Chondrocyte (in vitro differentiated cells): ENCODE measurements around the gene NUTM2F. TPM values are rescaled to one million over a fixed set of nuclear protein-coding genes. Genes with fewer than 3 reads are reported as not detected.
"Not testable (repeated sequence)": the region's sequence is repeated elsewhere in the genome, so short reads cannot be mapped to it uniquely, and the experiment has no call there.

Source experiments
- DNase-seq: peaks from one replicate; pipeline ENCODE4 v3.0.0; 2021; ENCODE audit warnings: mixed read lengths, low spot score
- H3K27ac Mint-ChIP-seq: one replicate; pipeline ENCODE4 v1.8.0; 2021; ENCODE audit warnings: mild to moderate bottlenecking, moderate library complexity, mixed read lengths; ENCODE audit not compliant: unreplicated experiment
- H3K27me3 Mint-ChIP-seq: 2 replicates; pipeline ENCODE4 v1.8.0; 2021; ENCODE audit warnings: low read depth, mixed read lengths
- H3K36me3 Mint-ChIP-seq: 2 replicates; pipeline ENCODE4 v1.8.0; 2021; ENCODE audit warnings: low read depth, mixed read lengths
- H3K4me1 Mint-ChIP-seq: 2 replicates; pipeline ENCODE4 v1.8.0; 2021; ENCODE audit warnings: low read depth, mild to moderate bottlenecking, mixed read lengths
- H3K4me3 Mint-ChIP-seq: one replicate; pipeline ENCODE4 v1.8.0; 2021; ENCODE audit warnings: mild to moderate bottlenecking, moderate library complexity, mixed read lengths; ENCODE audit not compliant: unreplicated experiment
- H3K9me3 Mint-ChIP-seq: 2 replicates; pipeline ENCODE4 v1.8.0; 2021; ENCODE audit warnings: low read depth, mixed read lengths
- long read RNA-seq: library from polyadenylated mRNA; stranded (forward); transcript quantifications from one replicate; pipeline ENCODE4 v2.0.0, GENCODE V29; 2021
- total RNA-seq: library from RNA; stranded (reverse); gene quantifications from 3 replicates; pipeline ENCODE4 v1.2.1, GENCODE V29; 2021

Gene NUTM2F
- 0.10 TPM in 1 of 3 replicates, not detected in the others for total RNA-seq
- long read RNA-seq = 0 reads

GRCh38 chr9:94328544-94328943 lies at the start of gene NUTM2F:
TSS of gene NUTM2F (minus strand) at chr9:94328644. CDS start at chr9:94328623, 21 bp downstream.
- H3K4me1 Mint-ChIP-seq, H3K27ac Mint-ChIP-seq, H3K27me3 Mint-ChIP-seq, H3K9me3 Mint-ChIP-seq, H3K4me3 Mint-ChIP-seq, H3K36me3 Mint-ChIP-seq, DNase-seq: not testable (repeated sequence)

- Mint-ChIP-seq H3K4me3 (peak overlapping the region; percentile 79), H3K4me1 (peaks cover 11% of the 10 kb centered on the region), H3K27ac (peak overlapping the region; percentile 88)
- H3K9me3 Mint-ChIP-seq, H3K27me3 Mint-ChIP-seq, H3K36me3 Mint-ChIP-seq, DNase-seq: not testable (repeated sequence)
Observed at GRCh38 chr9:94375197-94375596, 46.8 kb upstream of the NUTM2F start.

GRCh38 chr9:94374176-94375056 lies 46.0 kb upstream of the NUTM2F start:
- H3K9me3 Mint-ChIP-seq, H3K27me3 Mint-ChIP-seq, H3K36me3 Mint-ChIP-seq: not testable (repeated sequence)
- Mint-ChIP-seq H3K4me1 (peaks cover 11% of the 10 kb centered on the region), H3K27ac (peak overlapping the region; percentile 92), H3K4me3 (peak overlapping the region; percentile 79)
- DNase-seq = peak; percentile 92

DNA sequence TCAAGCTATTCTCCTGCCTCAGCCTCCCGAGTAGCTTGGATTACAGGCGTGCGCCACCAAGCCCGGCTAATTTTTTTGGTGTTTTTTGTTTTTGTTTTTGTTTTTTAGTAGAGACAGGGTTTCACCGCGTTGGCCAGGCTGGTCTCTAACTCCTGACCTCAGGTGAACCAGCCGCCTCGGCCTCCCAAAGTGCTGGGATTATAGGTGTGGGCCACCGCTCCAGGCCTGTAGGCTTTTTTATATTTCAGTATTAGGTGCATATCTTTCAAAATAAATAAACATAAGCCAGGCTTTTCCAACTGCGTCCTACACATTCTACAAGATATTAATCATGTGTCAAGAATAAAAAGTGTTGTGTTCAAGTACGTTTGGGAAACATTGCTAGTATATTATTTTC lies 45.3 kb upstream of the NUTM2F start:
- Mint-ChIP-seq H3K4me3 (peak overlapping the region; percentile 70), H3K27ac (peak overlapping the region; percentile 92)

DNA sequence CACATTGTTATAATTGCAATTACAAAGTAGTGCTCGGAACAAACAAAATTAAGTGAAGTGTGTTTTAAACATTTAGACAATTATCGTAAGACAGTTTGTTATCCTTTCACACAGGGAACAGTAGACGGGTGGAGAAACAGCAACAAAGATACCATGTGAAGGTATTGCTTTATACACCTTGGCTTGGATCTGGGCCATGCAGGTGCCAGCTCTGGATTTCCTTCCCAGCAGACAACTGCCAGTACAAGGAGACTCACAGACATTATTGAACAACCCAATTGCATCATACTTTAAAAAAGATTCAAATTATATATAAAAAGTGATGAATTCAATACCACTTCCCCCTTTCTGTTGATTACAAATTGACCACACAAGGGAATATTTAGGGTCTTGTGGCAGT lies 41.8 kb upstream of the NUTM2F start:
- H3K36me3 Mint-ChIP-seq, H3K4me3 Mint-ChIP-seq, H3K4me1 Mint-ChIP-seq, H3K27me3 Mint-ChIP-seq, H3K9me3 Mint-ChIP-seq, DNase-seq, H3K27ac Mint-ChIP-seq: not testable (repeated sequence)

More for the DNA sequence above, 45.3 kb upstream of the NUTM2F start:
- not testable (repeated sequence) for H3K27me3 Mint-ChIP-seq, H3K9me3 Mint-ChIP-seq, DNase-seq, H3K36me3 Mint-ChIP-seq
- H3K4me1 Mint-ChIP-seq = peaks cover 11% of the 10 kb centered on the region

DNA sequence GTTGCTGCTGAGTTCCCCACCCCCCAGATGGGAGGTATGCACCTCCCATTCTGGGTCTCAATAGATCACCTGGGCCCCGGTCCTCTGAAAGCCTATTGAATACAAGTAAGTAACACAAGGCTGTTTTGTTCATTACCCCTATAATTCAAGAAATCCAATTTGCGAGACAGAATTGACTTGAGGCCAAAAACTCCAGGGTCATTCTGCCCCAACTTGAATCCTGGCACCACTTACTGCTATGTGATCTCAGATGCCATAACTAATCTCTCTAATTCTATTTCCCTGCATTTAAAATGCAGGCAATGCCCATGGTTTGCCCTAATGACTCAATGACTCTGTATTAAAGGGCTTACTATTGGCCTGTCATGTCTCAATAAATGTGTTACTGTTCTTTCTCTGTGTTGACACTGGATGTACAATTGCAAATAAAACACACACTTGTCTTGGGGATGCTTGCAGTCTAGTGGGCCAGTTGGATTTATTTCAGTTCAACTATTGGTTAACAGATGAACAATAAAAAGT lies 35.7 kb upstream of the NUTM2F start:
- H3K27ac Mint-ChIP-seq, H3K27me3 Mint-ChIP-seq, H3K4me1 Mint-ChIP-seq, H3K36me3 Mint-ChIP-seq, DNase-seq, H3K4me3 Mint-ChIP-seq, H3K9me3 Mint-ChIP-seq: not testable (repeated sequence)

- H3K36me3 Mint-ChIP-seq, H3K9me3 Mint-ChIP-seq, H3K27ac Mint-ChIP-seq, DNase-seq, H3K4me3 Mint-ChIP-seq, H3K27me3 Mint-ChIP-seq, H3K4me1 Mint-ChIP-seq: not testable (repeated sequence)
Observed at GRCh38 chr9:94357158-94357557, 28.7 kb upstream of the NUTM2F start.

DNA sequence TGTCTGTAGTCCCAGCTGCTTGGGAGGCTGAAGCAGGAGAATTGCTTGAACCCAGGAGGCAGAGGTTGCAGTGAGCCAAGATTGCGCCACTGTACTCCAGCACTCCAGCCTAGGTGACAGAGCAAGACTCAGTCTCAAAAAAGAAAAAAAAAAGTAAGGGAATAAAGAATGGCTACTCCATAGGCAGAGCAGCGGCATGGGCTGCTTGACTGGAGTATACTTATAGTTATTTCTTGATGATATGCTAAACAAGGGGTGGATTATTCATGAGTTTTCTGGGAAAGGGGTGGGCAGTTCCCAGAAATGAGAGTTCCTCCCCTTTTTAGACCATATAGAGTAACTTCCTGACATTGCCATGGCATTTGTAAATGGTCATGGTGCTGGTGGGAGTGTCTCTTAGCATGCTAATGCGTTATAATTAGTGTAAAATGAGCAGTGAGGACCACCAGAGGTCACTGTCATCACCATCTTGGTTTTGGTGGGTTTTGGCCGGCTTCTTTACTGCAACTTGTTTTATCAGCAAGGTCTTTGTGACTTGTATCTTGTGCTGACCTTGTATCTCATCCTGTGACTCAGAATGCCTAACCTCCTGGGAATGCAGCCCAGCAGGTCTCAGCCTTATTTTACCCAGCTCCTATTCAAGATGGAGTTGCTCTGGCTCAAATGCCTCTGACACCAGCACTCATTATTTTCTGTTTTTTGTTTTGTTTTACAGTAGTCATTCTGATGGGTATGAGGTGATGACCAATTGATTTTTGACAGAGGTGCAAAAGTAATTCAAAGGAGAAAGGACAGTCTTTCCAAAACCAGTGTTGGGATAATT lies 23.7 kb upstream of the NUTM2F start:
- not testable (repeated sequence) for DNase-seq, H3K4me1 Mint-ChIP-seq, H3K27ac Mint-ChIP-seq, H3K4me3 Mint-ChIP-seq, H3K27me3 Mint-ChIP-seq, H3K36me3 Mint-ChIP-seq, H3K9me3 Mint-ChIP-seq

DNA sequence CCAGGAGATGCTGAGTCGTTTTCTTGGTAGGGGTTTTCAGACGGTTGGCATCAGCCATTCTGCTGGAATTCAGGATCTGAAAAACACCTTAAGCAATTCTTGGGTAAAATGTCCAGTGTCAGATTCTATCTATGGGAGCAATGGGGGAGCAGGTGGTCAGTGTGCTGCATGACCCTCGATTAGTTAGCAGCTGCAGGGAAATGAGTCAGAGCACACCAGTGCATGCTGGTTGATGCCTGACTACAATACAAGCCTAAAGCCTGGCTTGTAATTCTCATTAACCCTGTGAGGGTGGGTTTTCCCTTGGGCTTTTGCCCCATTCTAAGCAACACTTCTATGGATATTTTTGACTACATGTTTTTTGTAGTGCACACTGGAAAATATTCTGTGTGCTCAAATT lies 20.3 kb upstream of the NUTM2F start:
- not testable (repeated sequence) for H3K36me3 Mint-ChIP-seq, DNase-seq, H3K27me3 Mint-ChIP-seq, H3K4me3 Mint-ChIP-seq, H3K9me3 Mint-ChIP-seq, H3K27ac Mint-ChIP-seq, H3K4me1 Mint-ChIP-seq

DNA sequence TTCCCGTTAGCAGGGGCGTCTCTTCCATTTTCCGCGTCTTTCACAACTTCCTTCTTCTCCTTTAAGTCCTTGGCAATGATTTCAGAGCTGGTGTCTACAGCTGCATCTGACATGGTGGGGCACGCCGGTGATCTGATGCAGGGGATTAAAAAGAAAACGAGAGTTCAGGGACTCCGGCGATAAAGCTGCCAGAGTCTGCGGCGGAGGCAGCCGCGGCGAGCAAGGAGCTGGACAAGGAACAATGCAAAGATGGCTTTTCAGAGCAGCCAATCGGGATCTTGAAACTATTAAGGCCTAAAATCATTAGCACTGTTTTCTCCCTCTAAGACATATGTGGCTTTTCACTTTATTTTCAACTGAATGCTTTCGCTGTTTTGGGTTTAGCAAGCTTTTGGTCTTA lies 19.0 kb upstream of the NUTM2F start:
- H3K36me3 Mint-ChIP-seq, H3K9me3 Mint-ChIP-seq, H3K27me3 Mint-ChIP-seq, DNase-seq, H3K4me3 Mint-ChIP-seq, H3K4me1 Mint-ChIP-seq, H3K27ac Mint-ChIP-seq: not testable (repeated sequence)

GRCh38 chr9:94341703-94342102 lies 13.3 kb upstream of the NUTM2F start:
- H3K27me3 Mint-ChIP-seq, H3K4me1 Mint-ChIP-seq, DNase-seq, H3K4me3 Mint-ChIP-seq, H3K27ac Mint-ChIP-seq, H3K36me3 Mint-ChIP-seq, H3K9me3 Mint-ChIP-seq: not testable (repeated sequence)

- not testable (repeated sequence) for H3K4me3 Mint-ChIP-seq, H3K36me3 Mint-ChIP-seq, H3K27me3 Mint-ChIP-seq, H3K9me3 Mint-ChIP-seq, H3K4me1 Mint-ChIP-seq, H3K27ac Mint-ChIP-seq, DNase-seq
Observed at GRCh38 chr9:94340750-94341149, 12.3 kb upstream of the NUTM2F start.
